GM23338 (cell line): ENCODE data around the gene LTBP3. TPM values are rescaled to one million over a fixed set of nuclear protein-coding genes. Genes with fewer than 3 reads are reported as not detected.

Experiments
- ATAC-seq: fragments of 200-7000 bp; cut with Tn5 transposase; 3 replicates; pipeline ENCODE4 v1.9.1; 2020
- DNase-seq: peaks from one replicate; pipeline ENCODE4 v3.0.0-alpha.2; 2015; ENCODE audit warnings: low spot score
- H2AFZ ChIP-seq: fragments of 200-600 bp; sonication (generic); 2 replicates; pipeline ENCODE4 v1.8.0; 2016; ENCODE audit warnings: antibody characterized with exemption, mild to moderate bottlenecking, moderate library complexity
- H3F3A ChIP-seq: fragments of 200-600 bp; sonication (generic); replicated peaks from 2 replicates; pipeline ENCODE4 v1.8.0; 2017; ENCODE audit warnings: antibody characterized with exemption, mixed run types, low read depth
- H3K27ac ChIP-seq: fragments of 200-600 bp; sonication (generic); 2 replicates; pipeline ENCODE4 v1.6.1; 2016; ENCODE audit warnings: low read depth
- H3K27me3 ChIP-seq: fragments of 200-600 bp; sonication (generic); 2 replicates; pipeline ENCODE4 v1.8.0; 2016; ENCODE audit warnings: mild to moderate bottlenecking, mixed run types, moderate library complexity; ENCODE audit not compliant: insufficient read depth
- H3K36me3 ChIP-seq: fragments of 200-600 bp; sonication (generic); 2 replicates; pipeline ENCODE4 v1.8.0; 2016; ENCODE audit warnings: mild to moderate bottlenecking; ENCODE audit not compliant: insufficient read depth
- H3K4me1 ChIP-seq: fragments of 200-600 bp; sonication (generic); 2 replicates; pipeline ENCODE4 v1.8.0; 2016; ENCODE audit warnings: mild to moderate bottlenecking, moderate library complexity; ENCODE audit not compliant: insufficient read depth
- H3K4me2 ChIP-seq: fragments of 200-600 bp; sonication (generic); 2 replicates; pipeline ENCODE4 v1.7.1; 2017; ENCODE audit warnings: mixed run types
- H3K4me3 ChIP-seq: fragments of 200-600 bp; sonication (generic); 2 replicates; pipeline ENCODE4 v1.6.1; 2016; ENCODE audit warnings: mixed run types
- H3K79me2 ChIP-seq: fragments of 200-600 bp; sonication (generic); replicated peaks from 2 replicates; pipeline ENCODE4 v1.8.0; 2017; ENCODE audit warnings: mild to moderate bottlenecking; ENCODE audit not compliant: insufficient read depth
- H3K9me2 ChIP-seq: fragments of 200-600 bp; sonication (generic); 2 replicates; pipeline ENCODE4 v1.8.0; 2017; ENCODE audit not compliant: insufficient read depth
- H4K20me1 ChIP-seq: fragments of 200-600 bp; sonication (generic); replicated peaks from 2 replicates; pipeline ENCODE4 v1.8.0; 2017; ENCODE audit warnings: mild to moderate bottlenecking; ENCODE audit not compliant: insufficient read depth
- H3K27ac Mint-ChIP-seq: 2 replicates; pipeline ENCODE4 v1.8.0; 2020; ENCODE audit warnings: inconsistent platforms, mild to moderate bottlenecking, moderate library complexity, mixed read lengths
- H3K27me3 Mint-ChIP-seq: 3 replicates; pipeline ENCODE4 v1.8.0; 2022; ENCODE audit warnings: low read depth, mild to moderate bottlenecking, moderate library complexity, mixed read lengths, inconsistent platforms; ENCODE audit not compliant: insufficient read depth, poor library complexity
- H3K36me3 Mint-ChIP-seq: 3 replicates; pipeline ENCODE4 v1.8.0; 2021; ENCODE audit warnings: low read depth, mild to moderate bottlenecking, inconsistent platforms, moderate library complexity, mixed read lengths
- H3K4me1 Mint-ChIP-seq: 3 replicates; pipeline ENCODE4 v1.8.0; 2020; ENCODE audit warnings: mild to moderate bottlenecking, inconsistent platforms, mixed read lengths
- H3K4me3 Mint-ChIP-seq: 3 replicates; pipeline ENCODE4 v1.8.0; 2021; ENCODE audit warnings: moderate library complexity, mild to moderate bottlenecking, inconsistent platforms, mixed read lengths
- H3K9me3 Mint-ChIP-seq: 3 replicates; pipeline ENCODE4 v1.8.0; 2020; ENCODE audit warnings: moderate library complexity, mild to moderate bottlenecking, inconsistent platforms, mixed read lengths
- EZH2phosphoT487 ChIP-seq: fragments of 200-600 bp; sonication (generic); IDR thresholded peaks from one replicate; pipeline ENCODE4 v1.8.1; 2018; ENCODE audit warnings: antibody characterized with exemption; ENCODE audit not compliant: unreplicated experiment
- POLR2AphosphoS5 ChIP-seq: IDR thresholded peaks from 2 replicates; pipeline ENCODE4 v1.6.1; 2016; ENCODE audit warnings: antibody characterized with exemption, low read depth
- ZNF114 ChIP-seq: fragments of 250-450 bp; sonication (Bioruptor Pico); IDR thresholded peaks from 2 replicates; pipeline ENCODE4 v1.5.0; 2020; ENCODE audit warnings: mild to moderate bottlenecking, moderate library complexity
- polyA plus RNA-seq: library from polyadenylated mRNA; unstranded; fragments of >200 nt; fragmentation: Nextera tagmentation; extraction: Ambion mirVana; gene quantifications from 2 replicates; pipeline ENCODE4 v1.2.1, GENCODE V29; 2016
- total RNA-seq: library from RNA; depleted of rRNA; stranded (reverse); fragments of >200 nt; shearing (Covaris generic); gene quantifications from 2 replicates; pipeline ENCODE4 v1.2.3, GENCODE V29; 2014
- TF ChIP-seq, protein P1 (sequence below): fragments of 250-450 bp; sonication (Bioruptor Pico); IDR thresholded peaks from 2 replicates; pipeline ENCODE4 v1.5.0; 2020; ENCODE audit warnings: mild to moderate bottlenecking, moderate library complexity
- TF ChIP-seq, protein P2 (sequence below): IDR thresholded peaks from one replicate; pipeline ENCODE4 v1.6.1; 2018; ENCODE audit warnings: antibody characterized with exemption; ENCODE audit not compliant: unreplicated experiment

LTBP3 gene
- total and polyA plus RNA-seq, 2 experiments from 2014 or later: 9.5 to 29.2 TPM

DNA sequence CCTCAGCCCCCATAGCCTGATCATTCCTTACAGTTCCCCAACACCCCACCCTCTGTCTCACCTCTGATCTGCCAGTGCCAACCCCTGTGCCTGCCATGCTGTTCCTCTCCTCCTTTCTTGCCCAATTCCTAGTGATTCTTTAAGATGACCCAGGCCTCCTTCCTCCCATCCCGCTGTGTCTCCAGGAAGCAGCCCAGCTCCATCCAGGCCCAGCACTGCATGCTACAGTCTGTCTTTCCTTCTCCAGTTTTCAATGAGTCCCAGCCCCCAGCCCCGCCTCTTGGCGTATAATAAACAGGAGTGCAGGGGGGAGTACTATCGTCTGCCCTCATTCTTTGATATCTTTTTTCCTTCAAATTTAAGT, 12.3 kb downstream of the LTBP3 start (continued):
- TF ChIP-seq, protein P1, sequence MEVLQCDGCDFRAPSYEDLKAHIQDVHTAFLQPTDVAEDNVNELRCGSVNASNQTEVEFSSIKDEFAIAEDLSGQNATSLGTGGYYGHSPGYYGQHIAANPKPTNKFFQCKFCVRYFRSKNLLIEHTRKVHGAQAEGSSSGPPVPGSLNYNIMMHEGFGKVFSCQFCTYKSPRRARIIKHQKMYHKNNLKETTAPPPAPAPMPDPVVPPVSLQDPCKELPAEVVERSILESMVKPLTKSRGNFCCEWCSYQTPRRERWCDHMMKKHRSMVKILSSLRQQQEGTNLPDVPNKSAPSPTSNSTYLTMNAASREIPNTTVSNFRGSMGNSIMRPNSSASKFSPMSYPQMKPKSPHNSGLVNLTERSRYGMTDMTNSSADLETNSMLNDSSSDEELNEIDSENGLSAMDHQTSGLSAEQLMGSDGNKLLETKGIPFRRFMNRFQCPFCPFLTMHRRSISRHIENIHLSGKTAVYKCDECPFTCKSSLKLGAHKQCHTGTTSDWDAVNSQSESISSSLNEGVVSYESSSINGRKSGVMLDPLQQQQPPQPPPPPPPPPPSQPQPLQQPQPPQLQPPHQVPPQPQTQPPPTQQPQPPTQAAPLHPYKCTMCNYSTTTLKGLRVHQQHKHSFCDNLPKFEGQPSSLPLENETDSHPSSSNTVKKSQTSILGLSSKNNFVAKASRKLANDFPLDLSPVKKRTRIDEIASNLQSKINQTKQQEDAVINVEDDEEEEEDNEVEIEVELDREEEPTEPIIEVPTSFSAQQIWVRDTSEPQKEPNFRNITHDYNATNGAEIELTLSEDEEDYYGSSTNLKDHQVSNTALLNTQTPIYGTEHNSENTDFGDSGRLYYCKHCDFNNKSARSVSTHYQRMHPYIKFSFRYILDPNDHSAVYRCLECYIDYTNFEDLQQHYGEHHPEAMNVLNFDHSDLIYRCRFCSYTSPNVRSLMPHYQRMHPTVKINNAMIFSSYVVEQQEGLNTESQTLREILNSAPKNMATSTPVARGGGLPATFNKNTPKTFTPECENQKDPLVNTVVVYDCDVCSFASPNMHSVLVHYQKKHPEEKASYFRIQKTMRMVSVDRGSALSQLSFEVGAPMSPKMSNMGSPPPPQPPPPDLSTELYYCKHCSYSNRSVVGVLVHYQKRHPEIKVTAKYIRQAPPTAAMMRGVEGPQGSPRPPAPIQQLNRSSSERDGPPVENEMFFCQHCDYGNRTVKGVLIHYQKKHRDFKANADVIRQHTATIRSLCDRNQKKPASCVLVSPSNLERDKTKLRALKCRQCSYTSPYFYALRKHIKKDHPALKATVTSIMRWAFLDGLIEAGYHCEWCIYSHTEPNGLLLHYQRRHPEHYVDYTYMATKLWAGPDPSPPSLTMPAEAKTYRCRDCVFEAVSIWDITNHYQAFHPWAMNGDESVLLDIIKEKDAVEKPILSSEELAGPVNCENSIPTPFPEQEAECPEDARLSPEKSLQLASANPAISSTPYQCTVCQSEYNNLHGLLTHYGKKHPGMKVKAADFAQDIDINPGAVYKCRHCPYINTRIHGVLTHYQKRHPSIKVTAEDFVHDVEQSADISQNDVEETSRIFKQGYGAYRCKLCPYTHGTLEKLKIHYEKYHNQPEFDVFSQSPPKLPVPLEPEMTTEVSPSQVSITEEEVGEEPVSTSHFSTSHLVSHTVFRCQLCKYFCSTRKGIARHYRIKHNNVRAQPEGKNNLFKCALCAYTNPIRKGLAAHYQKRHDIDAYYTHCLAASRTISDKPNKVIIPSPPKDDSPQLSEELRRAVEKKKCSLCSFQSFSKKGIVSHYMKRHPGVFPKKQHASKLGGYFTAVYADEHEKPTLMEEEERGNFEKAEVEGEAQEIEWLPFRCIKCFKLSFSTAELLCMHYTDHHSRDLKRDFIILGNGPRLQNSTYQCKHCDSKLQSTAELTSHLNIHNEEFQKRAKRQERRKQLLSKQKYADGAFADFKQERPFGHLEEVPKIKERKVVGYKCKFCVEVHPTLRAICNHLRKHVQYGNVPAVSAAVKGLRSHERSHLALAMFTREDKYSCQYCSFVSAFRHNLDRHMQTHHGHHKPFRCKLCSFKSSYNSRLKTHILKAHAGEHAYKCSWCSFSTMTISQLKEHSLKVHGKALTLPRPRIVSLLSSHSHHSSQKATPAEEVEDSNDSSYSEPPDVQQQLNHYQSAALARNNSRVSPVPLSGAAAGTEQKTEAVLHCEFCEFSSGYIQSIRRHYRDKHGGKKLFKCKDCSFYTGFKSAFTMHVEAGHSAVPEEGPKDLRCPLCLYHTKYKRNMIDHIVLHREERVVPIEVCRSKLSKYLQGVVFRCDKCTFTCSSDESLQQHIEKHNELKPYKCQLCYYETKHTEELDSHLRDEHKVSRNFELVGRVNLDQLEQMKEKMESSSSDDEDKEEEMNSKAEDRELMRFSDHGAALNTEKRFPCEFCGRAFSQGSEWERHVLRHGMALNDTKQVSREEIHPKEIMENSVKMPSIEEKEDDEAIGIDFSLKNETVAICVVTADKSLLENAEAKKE (CRISPR knock-in tag): no peak

DNA sequence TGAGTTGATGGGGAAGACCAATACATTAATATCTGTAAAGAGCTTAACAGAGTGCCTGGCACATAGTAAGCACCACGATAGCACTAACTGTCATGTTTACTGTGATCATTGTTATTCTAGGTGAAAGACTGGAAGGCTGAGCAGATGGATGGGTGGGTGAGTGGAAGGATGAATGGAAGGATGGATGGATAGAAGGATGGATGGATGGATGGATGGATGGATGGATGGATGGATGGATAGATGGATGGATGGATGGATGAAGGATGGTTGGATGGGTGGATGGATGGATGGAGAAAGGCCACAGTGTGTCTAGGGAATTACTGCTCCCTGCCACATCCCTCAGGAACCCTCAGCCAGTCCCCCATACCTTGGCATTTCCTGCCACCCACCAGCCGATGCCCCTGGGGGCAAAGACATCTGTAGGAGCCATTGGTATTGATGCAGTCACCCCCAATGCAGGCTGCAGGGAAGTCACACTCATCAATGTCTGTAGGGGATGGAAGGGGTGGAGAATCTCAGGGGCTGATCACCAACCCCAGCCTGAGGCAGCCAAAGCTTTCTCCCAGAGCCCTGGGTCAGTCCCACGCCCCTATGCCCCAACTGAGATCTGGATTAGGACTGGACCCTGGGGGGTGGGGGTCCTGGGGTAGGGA, 15.3 kb downstream of the LTBP3 start:
- H3K36me3 Mint-ChIP-seq: no peaks in the 10 kb centered on the region; the same call in 2 of the 3 replicates
- Histone ChIP-seq H3K4me2 (no peak overlapping the region), H3K4me3 (no peak overlapping the region), H4K20me1 (0 out of 2 replicates have a peak, but pooled peaks cover 3% of the 10 kb centered on the region), H3K4me1 (peaks cover 13% of the 10 kb centered on the region), H3K27ac (no peak overlapping the region), H3K27me3 (peaks cover 65% of the 10 kb centered on the region), H3F3A (peaks cover 29% of the 10 kb centered on the region), H3K36me3 (no peaks in the 10 kb centered on the region), H3K9me2 (no peaks in the 10 kb centered on the region), H3K79me2 (no peaks in the 10 kb centered on the region), H2AFZ (no peak overlapping the region)
- no peak overlapping the region; the same call in 2 of the 3 replicates for H3K4me3 Mint-ChIP-seq
- no peaks in the 10 kb centered on the region; the same call in 2 of the 3 replicates for H3K9me3 Mint-ChIP-seq
- ATAC-seq (no peak), DNase-seq (no peak)
- H3K4me1 Mint-ChIP-seq: peaks cover 11% of the 10 kb centered on the region
- H3K27me3 Mint-ChIP-seq: peaks cover 48% of the 10 kb centered on the region
- no peak overlapping the region for H3K27ac Mint-ChIP-seq
- TF ChIP-seq POLR2AphosphoS5 (no peak), EZH2phosphoT487 (no peak), ZNF114 (CRISPR knock-in tag) (no peak)
- TF ChIP-seq, protein P1 (CRISPR knock-in tag): no peak
- TF ChIP-seq, protein P2, sequence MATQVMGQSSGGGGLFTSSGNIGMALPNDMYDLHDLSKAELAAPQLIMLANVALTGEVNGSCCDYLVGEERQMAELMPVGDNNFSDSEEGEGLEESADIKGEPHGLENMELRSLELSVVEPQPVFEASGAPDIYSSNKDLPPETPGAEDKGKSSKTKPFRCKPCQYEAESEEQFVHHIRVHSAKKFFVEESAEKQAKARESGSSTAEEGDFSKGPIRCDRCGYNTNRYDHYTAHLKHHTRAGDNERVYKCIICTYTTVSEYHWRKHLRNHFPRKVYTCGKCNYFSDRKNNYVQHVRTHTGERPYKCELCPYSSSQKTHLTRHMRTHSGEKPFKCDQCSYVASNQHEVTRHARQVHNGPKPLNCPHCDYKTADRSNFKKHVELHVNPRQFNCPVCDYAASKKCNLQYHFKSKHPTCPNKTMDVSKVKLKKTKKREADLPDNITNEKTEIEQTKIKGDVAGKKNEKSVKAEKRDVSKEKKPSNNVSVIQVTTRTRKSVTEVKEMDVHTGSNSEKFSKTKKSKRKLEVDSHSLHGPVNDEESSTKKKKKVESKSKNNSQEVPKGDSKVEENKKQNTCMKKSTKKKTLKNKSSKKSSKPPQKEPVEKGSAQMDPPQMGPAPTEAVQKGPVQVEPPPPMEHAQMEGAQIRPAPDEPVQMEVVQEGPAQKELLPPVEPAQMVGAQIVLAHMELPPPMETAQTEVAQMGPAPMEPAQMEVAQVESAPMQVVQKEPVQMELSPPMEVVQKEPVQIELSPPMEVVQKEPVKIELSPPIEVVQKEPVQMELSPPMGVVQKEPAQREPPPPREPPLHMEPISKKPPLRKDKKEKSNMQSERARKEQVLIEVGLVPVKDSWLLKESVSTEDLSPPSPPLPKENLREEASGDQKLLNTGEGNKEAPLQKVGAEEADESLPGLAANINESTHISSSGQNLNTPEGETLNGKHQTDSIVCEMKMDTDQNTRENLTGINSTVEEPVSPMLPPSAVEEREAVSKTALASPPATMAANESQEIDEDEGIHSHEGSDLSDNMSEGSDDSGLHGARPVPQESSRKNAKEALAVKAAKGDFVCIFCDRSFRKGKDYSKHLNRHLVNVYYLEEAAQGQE: no peak
